HEK293T (cell line): ENCODE measurements around the gene PKP3.

Experiments used
- ARNT ChIP-seq: fragments of 450-650 bp; IDR thresholded peaks from 2 replicates; pipeline ENCODE4 v1.6.1; 2017; ENCODE audit warnings: mild to moderate bottlenecking
- CTBP1 ChIP-seq: fragments of 450-650 bp; IDR thresholded peaks from 2 replicates; pipeline ENCODE4 v1.6.1; 2016; ENCODE audit warnings: borderline replicate concordance
- LEF1 ChIP-seq: fragments of 450-650 bp; IDR thresholded peaks from 2 replicates; pipeline ENCODE4 v1.6.1; 2017; ENCODE audit warnings: mild to moderate bottlenecking, borderline replicate concordance

- TF ChIP-seq CTBP1 (no peak), ARNT (no peak), LEF1 (no peak)
These were observed 23.7 kb upstream of the PKP3 start for GRCh38 chr11:370070-370941.
